ENCODE measurements around the gene AASDHPPT. TPM values are rescaled to one million over a fixed set of nuclear protein-coding genes. Genes with fewer than 3 reads are reported as not detected.
"Not testable (repeated sequence)": the region's sequence is repeated elsewhere in the genome, so short reads cannot be mapped to it uniquely, and the experiment has no call there.

AASDHPPT gene, protein sequence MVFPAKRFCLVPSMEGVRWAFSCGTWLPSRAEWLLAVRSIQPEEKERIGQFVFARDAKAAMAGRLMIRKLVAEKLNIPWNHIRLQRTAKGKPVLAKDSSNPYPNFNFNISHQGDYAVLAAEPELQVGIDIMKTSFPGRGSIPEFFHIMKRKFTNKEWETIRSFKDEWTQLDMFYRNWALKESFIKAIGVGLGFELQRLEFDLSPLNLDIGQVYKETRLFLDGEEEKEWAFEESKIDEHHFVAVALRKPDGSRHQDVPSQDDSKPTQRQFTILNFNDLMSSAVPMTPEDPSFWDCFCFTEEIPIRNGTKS
- 34.6 TPM for polyA plus RNA-seq (2013, experiment 1 of 2)
- polyA plus RNA-seq (2013, experiment 2 of 2), result 39.8 TPM

DNA sequence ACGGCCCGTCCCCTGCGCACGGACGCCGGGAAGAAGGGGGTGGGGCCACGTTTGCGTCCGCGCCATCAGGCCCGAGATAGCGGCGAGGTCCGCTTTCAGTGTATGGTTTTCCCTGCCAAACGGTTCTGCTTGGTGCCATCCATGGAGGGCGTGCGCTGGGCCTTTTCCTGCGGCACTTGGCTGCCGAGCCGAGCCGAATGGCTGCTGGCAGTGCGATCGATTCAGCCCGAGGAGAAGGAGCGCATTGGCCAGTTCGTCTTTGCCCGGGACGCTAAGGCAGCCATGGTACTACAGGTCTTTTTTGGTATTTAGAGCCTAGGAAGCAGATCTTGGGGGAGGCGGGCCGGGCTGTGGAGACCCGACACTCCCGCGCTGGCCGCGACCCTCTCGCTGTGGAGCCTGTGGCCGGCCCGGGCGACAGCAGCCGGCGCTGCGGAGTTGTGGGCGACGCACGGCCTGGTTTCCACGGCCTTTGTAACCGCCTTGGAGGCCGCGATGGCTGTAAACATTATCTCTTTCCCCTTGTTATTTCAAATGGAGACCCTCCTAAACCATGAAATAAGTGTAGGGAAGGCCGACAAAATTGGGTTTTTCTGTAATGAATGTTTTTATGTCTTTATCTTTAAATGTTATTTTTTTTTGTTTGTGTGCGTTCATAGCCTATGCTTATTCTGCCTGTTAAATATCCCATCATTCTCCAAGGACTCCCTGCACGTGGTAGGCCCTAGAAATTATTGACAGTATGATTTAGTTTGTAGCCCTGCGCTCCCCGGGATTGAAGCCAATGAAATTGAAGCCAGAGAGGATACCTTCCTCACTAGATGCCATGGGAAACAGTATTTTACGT is at the start of gene AASDHPPT:
Gene AASDHPPT, plus strand, starts transcription at position 54 of the 847 bp plus-strand sequence. Its CDS starts 49 bp downstream, at position 103.
- Histone ChIP-seq H3K36me3 (ENCODE audit: insufficient read depth, low read length) (peaks cover 32% of the 10 kb centered on the region), H3K9me3 (ENCODE audit: insufficient read depth, low read depth, low read length) (no peaks in the 10 kb centered on the region), H3K4me1 (ENCODE audit: insufficient read depth, low read length) (peaks cover 14% of the 10 kb centered on the region; the same call in 1 of the 2 replicates), H3K27ac (ENCODE audit: low read depth, low read length) (peak within 1 kb of the TSS; percentile 96), H3K4me3 (ENCODE audit: low read length) (peak within 1 kb of the TSS; percentile 100), H3K9ac (ENCODE audit: low read depth, low read length) (peak within 1 kb of the TSS; percentile 99), H3K27me3 (ENCODE audit: insufficient read depth, low read length) (no peaks in the 10 kb centered on the region)
- under 1% methylated on average over 53 of the region's 55 CpGs for WGBS

DNA sequence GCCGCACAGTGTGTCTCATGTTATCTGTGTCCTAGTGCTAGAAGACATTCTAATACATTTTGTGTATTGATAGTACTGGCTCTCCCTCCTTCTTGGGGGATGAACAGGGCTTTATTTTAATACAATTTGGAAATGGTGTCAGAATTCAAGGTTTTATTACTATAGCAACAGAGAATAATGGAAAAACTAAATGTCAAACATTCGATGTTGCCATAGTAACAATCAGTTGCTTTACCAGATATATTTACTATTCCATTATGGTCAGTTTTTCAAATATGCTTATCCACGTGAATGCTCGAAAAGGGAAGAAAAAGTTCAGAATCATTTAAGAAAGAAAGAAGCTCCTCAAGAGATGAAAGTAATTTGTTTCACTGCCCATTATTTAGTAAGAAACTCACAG is 46.9 kb upstream of the AASDHPPT start:
- Histone ChIP-seq H3K4me3 (ENCODE audit: low read length) (no peak overlapping the region), H3K36me3 (ENCODE audit: insufficient read depth, low read length) (no peaks in the 10 kb centered on the region), H3K9me3 (ENCODE audit: insufficient read depth, low read depth, low read length) (no peaks in the 10 kb centered on the region), H3K9ac (ENCODE audit: low read depth, low read length) (no peak overlapping the region), H3K27me3 (ENCODE audit: insufficient read depth, low read length) (no peaks in the 10 kb centered on the region), H3K4me1 (ENCODE audit: insufficient read depth, low read length) (peaks cover 6% of the 10 kb centered on the region; the same call in 1 of the 2 replicates), H3K27ac (ENCODE audit: low read depth, low read length) (no peak overlapping the region)
- 72% methylated on average over 4 of the region's 4 CpGs for WGBS

DNA sequence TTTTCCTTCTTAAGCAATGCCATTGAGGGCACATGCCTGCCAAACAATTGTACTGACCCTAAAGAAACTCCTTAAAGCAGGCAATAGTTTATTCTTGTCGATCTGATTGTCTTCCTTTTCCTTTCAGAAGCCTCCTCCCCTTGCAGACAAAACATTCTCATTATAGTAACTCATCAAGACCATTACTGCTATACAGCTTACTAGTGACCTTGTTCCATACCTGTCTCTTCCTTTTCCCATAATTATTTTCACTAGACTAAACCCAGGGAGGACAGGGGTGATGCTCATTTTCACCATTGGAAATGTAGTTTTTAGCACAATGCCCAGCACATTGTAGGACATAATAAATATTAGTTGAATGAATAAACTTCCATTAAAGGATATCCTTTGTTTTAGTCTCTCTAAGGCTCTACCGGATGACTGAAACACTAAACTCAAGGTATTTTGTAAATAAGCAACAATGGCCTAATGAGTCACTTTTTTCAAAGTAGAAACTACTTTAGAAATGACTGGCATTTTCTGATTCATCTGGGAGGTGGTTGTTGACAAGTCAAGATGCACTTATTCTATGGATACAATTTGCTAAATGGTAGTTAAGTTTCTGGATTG is 46.2 kb upstream of the AASDHPPT start:
- Histone ChIP-seq H3K36me3 (ENCODE audit: insufficient read depth, low read length) (no peaks in the 10 kb centered on the region), H3K27ac (ENCODE audit: low read depth, low read length) (no peak overlapping the region), H3K4me3 (ENCODE audit: low read length) (no peak overlapping the region), H3K9ac (ENCODE audit: low read depth, low read length) (no peak overlapping the region), H3K4me1 (ENCODE audit: insufficient read depth, low read length) (peaks cover 6% of the 10 kb centered on the region; the same call in 1 of the 2 replicates), H3K27me3 (ENCODE audit: insufficient read depth, low read length) (no peaks in the 10 kb centered on the region), H3K9me3 (ENCODE audit: insufficient read depth, low read depth, low read length) (no peaks in the 10 kb centered on the region)
- WGBS, result 80% methylated on average over 2 of the region's 2 CpGs

DNA sequence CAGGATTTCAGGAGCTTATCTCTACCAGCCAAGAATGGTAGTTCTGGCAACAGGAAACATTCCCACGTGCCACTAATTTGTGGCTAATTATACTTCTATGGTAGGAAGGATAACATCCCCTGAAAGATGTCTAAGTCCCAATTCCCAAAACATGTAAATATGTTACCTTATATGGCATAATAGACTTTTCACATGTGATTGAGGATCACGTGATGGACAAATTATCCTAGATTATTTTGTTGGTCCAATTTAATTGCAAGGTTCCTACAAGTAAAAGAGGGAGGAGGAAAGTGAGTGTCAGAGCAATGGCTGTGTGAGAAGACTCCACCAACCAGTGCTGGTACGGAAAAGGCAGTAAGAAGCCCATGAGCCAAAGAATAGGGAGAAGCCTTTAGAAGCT is 45.5 kb upstream of the AASDHPPT start:
- Histone ChIP-seq H3K4me1 (ENCODE audit: insufficient read depth, low read length) (peaks cover 6% of the 10 kb centered on the region; the same call in 1 of the 2 replicates), H3K9me3 (ENCODE audit: insufficient read depth, low read depth, low read length) (no peaks in the 10 kb centered on the region), H3K36me3 (ENCODE audit: insufficient read depth, low read length) (no peaks in the 10 kb centered on the region), H3K27ac (ENCODE audit: low read depth, low read length) (no peak overlapping the region), H3K4me3 (ENCODE audit: low read length) (no peak overlapping the region), H3K27me3 (ENCODE audit: insufficient read depth, low read length) (no peaks in the 10 kb centered on the region), H3K9ac (ENCODE audit: low read depth, low read length) (no peak overlapping the region)
- WGBS, result 97% methylated on average over 3 of the region's 3 CpGs

DNA sequence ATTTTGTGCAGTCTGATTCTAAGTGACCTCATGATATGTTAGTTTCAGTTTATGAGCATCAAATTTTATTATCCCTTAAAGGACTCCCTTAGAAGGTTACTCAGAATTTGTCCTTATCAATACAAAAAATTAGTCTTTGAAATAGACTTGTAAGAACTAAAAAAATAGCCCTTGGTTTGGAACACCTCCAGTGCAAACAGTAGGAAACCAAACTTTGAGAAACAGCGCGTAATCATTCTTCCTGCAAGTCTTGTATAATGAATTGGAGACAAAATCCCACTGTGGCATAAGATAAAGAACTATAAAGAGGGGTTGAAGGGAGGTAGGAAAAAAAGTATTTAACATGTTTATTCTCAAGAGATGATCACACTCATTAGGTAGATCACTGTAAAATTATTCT is 44.6 kb upstream of the AASDHPPT start:
- no peaks in the 10 kb centered on the region for H3K27me3 ChIP-seq (ENCODE audit: insufficient read depth, low read length)
- H3K4me3 ChIP-seq (ENCODE audit: low read length), result no peak overlapping the region
- H3K27ac ChIP-seq (ENCODE audit: low read depth, low read length), result no peak overlapping the region
- H3K36me3 ChIP-seq (ENCODE audit: insufficient read depth, low read length), result no peaks in the 10 kb centered on the region
- H3K9me3 ChIP-seq (ENCODE audit: insufficient read depth, low read depth, low read length), result no peaks in the 10 kb centered on the region
- H3K4me1 ChIP-seq (ENCODE audit: insufficient read depth, low read length), result peaks cover 6% of the 10 kb centered on the region; the same call in 1 of the 2 replicates
- H3K9ac ChIP-seq (ENCODE audit: low read depth, low read length), result no peak overlapping the region
- WGBS, result 96% methylated on average over 2 of the region's 2 CpGs

DNA sequence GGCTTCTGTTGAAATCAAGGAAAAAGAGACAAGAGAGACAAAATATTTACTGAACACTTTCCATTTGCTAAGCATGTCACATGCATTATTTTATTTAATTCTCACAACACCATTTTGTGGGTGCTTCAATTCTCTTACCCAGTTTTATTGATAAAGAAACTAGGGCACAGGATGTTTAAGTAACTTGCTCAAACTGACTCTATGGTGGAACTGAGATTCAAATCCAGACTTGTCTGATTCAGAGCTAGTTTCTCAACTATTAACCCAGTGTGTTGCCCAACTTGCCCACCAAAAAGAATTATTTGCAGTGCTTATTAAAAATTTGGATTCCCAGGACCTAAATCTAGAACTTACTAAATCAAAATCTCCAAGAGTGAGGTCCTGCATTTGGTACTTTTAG is 33.9 kb upstream of the AASDHPPT start:
- Histone ChIP-seq H3K36me3 (ENCODE audit: insufficient read depth, low read length) (no peaks in the 10 kb centered on the region), H3K9me3 (ENCODE audit: insufficient read depth, low read depth, low read length) (no peaks in the 10 kb centered on the region), H3K9ac (ENCODE audit: low read depth, low read length) (no peak overlapping the region), H3K4me1 (ENCODE audit: insufficient read depth, low read length) (no peaks in the 10 kb centered on the region), H3K27me3 (ENCODE audit: insufficient read depth, low read length) (no peaks in the 10 kb centered on the region), H3K27ac (ENCODE audit: low read depth, low read length) (no peak overlapping the region), H3K4me3 (ENCODE audit: low read length) (no peak overlapping the region)

DNA sequence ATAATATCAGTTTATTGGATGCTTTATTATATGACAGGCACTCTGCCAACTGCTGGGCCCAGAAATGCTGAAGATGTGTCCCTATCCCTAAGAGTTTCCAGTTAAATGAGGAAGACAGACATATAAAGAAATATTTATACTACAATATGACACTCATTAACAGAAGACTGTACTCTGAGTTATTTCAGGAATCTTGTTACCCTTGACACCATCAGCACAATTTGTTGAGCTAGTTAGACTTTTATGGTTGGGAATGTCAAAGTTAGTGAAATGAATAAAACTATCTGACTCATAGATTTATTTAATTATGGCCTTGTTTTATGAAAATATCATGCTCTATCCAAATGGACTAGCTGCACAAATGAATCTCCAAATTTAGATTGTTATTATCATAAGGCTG is 29.8 kb upstream of the AASDHPPT start:
- H3K27ac ChIP-seq (ENCODE audit: low read depth, low read length), result no peak overlapping the region
- H3K36me3 ChIP-seq (ENCODE audit: insufficient read depth, low read length), result no peaks in the 10 kb centered on the region
- no peaks in the 10 kb centered on the region for H3K9me3 ChIP-seq (ENCODE audit: insufficient read depth, low read depth, low read length)
- no peaks in the 10 kb centered on the region for H3K4me1 ChIP-seq (ENCODE audit: insufficient read depth, low read length)
- no peaks in the 10 kb centered on the region for H3K27me3 ChIP-seq (ENCODE audit: insufficient read depth, low read length)
- H3K4me3 ChIP-seq (ENCODE audit: low read length), result no peak overlapping the region
- no peak overlapping the region for H3K9ac ChIP-seq (ENCODE audit: low read depth, low read length)

DNA sequence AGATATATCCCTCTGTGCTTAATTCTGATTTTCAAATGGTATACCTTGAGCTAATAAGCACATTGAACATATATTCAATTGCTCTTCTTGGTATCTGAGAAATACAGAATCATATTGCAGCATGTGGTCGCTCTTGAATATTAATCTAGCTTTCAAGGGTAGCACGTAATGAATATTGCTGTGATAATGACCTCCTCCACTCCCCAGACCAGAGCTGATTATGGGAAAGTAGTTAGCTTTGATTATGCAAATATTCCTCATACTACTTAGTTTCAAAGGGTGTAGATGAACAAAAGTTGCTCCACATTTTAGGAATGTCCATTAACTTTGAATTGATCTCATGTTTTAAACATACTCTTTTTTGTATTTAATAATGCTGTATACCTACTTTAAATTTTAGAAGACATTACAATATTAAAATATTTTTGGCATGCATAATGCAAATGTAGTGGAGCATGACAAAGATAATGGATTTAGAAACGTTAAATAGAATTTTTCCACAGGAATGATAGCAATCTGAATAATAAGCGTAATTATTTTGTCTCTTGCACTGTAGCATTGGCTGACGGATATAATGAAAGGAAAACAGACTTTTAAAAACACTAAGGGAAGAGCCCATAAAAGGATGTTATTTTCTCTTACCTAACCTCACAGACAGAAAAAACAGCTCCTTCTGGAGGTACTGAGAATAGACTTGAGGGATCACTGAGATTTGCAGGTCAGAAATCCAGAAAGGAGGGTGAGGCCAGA is 27.6 kb upstream of the AASDHPPT start:
- Histone ChIP-seq H3K36me3 (ENCODE audit: insufficient read depth, low read length) (no peaks in the 10 kb centered on the region), H3K27ac (ENCODE audit: low read depth, low read length) (no peak overlapping the region), H3K4me1 (ENCODE audit: insufficient read depth, low read length) (no peaks in the 10 kb centered on the region), H3K27me3 (ENCODE audit: insufficient read depth, low read length) (no peaks in the 10 kb centered on the region), H3K9me3 (ENCODE audit: insufficient read depth, low read depth, low read length) (no peaks in the 10 kb centered on the region), H3K9ac (ENCODE audit: low read depth, low read length) (no peak overlapping the region), H3K4me3 (ENCODE audit: low read length) (no peak overlapping the region)
- 87% methylated on average over 5 of the region's 5 CpGs for WGBS

DNA sequence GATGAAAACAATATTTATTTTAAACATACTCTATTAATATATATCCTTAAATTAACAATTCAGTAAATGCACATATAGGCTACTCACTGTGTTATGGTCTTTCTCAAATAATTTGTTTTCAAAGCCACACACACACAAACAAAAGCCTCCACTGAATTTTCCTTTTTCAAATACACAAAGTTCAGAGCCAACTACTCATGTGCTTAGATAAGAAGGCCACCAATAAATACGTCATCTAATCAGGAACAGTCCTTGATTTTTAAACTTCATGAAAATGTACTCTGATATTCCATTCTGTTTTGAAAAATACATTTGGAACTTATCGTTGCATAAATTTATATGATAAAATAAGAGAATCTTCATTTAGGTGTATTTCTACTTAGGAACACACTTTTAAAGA is 26.4 kb upstream of the AASDHPPT start:
- no peaks in the 10 kb centered on the region for H3K36me3 ChIP-seq (ENCODE audit: insufficient read depth, low read length)
- H3K4me1 ChIP-seq (ENCODE audit: insufficient read depth, low read length), result no peaks in the 10 kb centered on the region
- H3K9me3 ChIP-seq (ENCODE audit: insufficient read depth, low read depth, low read length), result no peaks in the 10 kb centered on the region
- H3K27ac ChIP-seq (ENCODE audit: low read depth, low read length), result no peak overlapping the region
- H3K4me3 ChIP-seq (ENCODE audit: low read length), result no peak overlapping the region
- 94% methylated on average over 1 of the region's 2 CpGs for WGBS
- H3K27me3 ChIP-seq (ENCODE audit: insufficient read depth, low read length), result no peaks in the 10 kb centered on the region
- no peak overlapping the region for H3K9ac ChIP-seq (ENCODE audit: low read depth, low read length)

DNA sequence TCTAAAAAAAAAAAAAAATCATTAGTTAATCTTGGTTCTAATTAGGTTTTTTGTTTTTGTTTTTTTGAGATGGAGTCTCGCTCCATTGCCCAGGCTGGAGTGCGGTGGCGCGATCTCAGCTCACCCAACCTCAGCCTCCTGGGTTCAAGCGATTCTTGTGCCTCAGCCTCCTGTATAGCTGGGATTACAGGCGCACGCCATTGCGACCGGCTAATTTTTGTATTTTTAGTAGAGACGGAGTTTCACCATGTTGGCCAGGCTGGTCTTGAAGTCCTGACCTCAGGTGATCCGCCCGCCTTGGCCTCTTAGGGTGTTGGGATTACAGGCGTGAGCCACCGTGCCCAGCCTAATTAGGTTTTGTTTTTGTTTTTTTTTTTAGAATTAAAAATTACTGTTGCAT is 19.1 kb upstream of the AASDHPPT start:
- WGBS, result 96% methylated on average over 14 of the region's 14 CpGs
- H3K9ac ChIP-seq (ENCODE audit: low read depth, low read length); H3K4me3 ChIP-seq (ENCODE audit: low read length); H3K27me3 ChIP-seq (ENCODE audit: insufficient read depth, low read length); H3K4me1 ChIP-seq (ENCODE audit: insufficient read depth, low read length); H3K27ac ChIP-seq (ENCODE audit: low read depth, low read length); H3K36me3 ChIP-seq (ENCODE audit: insufficient read depth, low read length); H3K9me3 ChIP-seq (ENCODE audit: insufficient read depth, low read depth, low read length): not testable (repeated sequence)

Data from HUES64 (cell line).